Liver (tissue), 9 donors: ENCODE measurements around the gene LHFPL2. TPM values are rescaled to one million over a fixed set of nuclear protein-coding genes. Genes with fewer than 3 reads are reported as not detected.

Experiments
- DNase-seq: peaks from one replicate; pipeline ENCODE4 v3.0.0-alpha.2; 2017; ENCODE audit warnings: low spot score
- H3K27ac ChIP-seq, 2 donors: one replicate each; pipeline ENCODE4 v1.7.0; 2013; ENCODE audit warnings: inconsistent platforms in 2 of 2, low read length in 2 of 2, control low read depth in 1 of 2, low read depth in 1 of 2, mild to moderate bottlenecking in 1 of 2
- H3K27me3 ChIP-seq, 4 donors: one replicate each; pipeline versions ENCODE4 v1.6.1 to v1.7.0; 2013; ENCODE audit warnings: low read length in 3 of 4, inconsistent platforms in 1 of 4, mild to moderate bottlenecking in 1 of 4, moderate library complexity in 1 of 4; ENCODE audit not compliant: control insufficient read depth in 4 of 4, insufficient read depth in 4 of 4
- H3K36me3 ChIP-seq, 4 donors: one replicate each; pipeline versions ENCODE4 v1.6.1 to v1.7.0; 2013; ENCODE audit warnings: low read length in 3 of 4, mild to moderate bottlenecking in 3 of 4, low read depth in 1 of 4, moderate library complexity in 1 of 4; ENCODE audit not compliant: control insufficient read depth in 4 of 4, insufficient read depth in 3 of 4
- H3K4me1 ChIP-seq, 4 donors: one replicate each; pipeline versions ENCODE4 v1.6.1 to v1.7.0; 2013; ENCODE audit warnings: low read length in 3 of 4, mild to moderate bottlenecking in 3 of 4, moderate library complexity in 1 of 4; ENCODE audit not compliant: control insufficient read depth in 4 of 4, insufficient read depth in 4 of 4
- H3K4me3 ChIP-seq, 3 donors: one replicate each; pipeline versions ENCODE4 v1.6.1 to v1.7.0; 2013; ENCODE audit warnings: low read length in 3 of 3, control low read depth in 1 of 3, low read depth in 1 of 3, mild to moderate bottlenecking in 1 of 3
- H3K9ac ChIP-seq, 2 donors: one replicate each; pipeline ENCODE4 v1.7.0; 2013; ENCODE audit warnings: low read length in 2 of 2, mild to moderate bottlenecking in 2 of 2, moderate library complexity in 2 of 2, control low read depth in 1 of 2, low read depth in 1 of 2
- H3K9me3 ChIP-seq, 4 donors: one replicate each; pipeline versions ENCODE4 v1.6.1 to v1.7.0; 2013; ENCODE audit warnings: low read length in 3 of 4; ENCODE audit not compliant: control insufficient read depth in 4 of 4
- ATF3 ChIP-seq: IDR thresholded peaks from 2 replicates; pipeline ENCODE4 v1.6.1; 2016; ENCODE audit warnings: antibody characterized with exemption
- CTCF ChIP-seq: fragments of 150-350 bp; IDR thresholded peaks from 2 replicates; pipeline ENCODE4 v1.5.1; 2017; ENCODE audit warnings: improper control_type of control experiment, low read depth, low read length; ENCODE audit not compliant: missing input control
- EGR1 ChIP-seq, 2 donors: IDR thresholded peaks; 2 replicates each; pipeline ENCODE4 v1.6.1; 2016 to 2018; ENCODE audit warnings: antibody characterized with exemption in 2 of 2, low read depth in 2 of 2
- FOXA1 ChIP-seq: IDR thresholded peaks from 2 replicates; pipeline ENCODE4 v1.6.1; 2016; ENCODE audit warnings: antibody characterized with exemption
- GABPA ChIP-seq, 2 donors: IDR thresholded peaks in 1 of 2; conservative IDR thresholded peaks in 1 of 2; 2 replicates each; pipeline ENCODE4 v1.6.1; 2016; ENCODE audit warnings: antibody characterized with exemption in 2 of 2, mild to moderate bottlenecking in 1 of 2, moderate library complexity in 1 of 2
- HNF4G ChIP-seq: IDR thresholded peaks from 2 replicates; pipeline ENCODE4 v1.6.1; 2016; ENCODE audit warnings: antibody characterized with exemption
- MAX ChIP-seq: IDR thresholded peaks from 2 replicates; pipeline ENCODE4 v1.6.1; 2016; ENCODE audit warnings: antibody characterized with exemption
- NR2F2 ChIP-seq: IDR thresholded peaks from 2 replicates; pipeline ENCODE4 v1.6.1; 2016; ENCODE audit warnings: antibody characterized with exemption
- RAD21 ChIP-seq, 2 donors: IDR thresholded peaks; 2 replicates each; pipeline ENCODE4 v1.6.1; 2016; ENCODE audit warnings: antibody characterized with exemption in 2 of 2, mild to moderate bottlenecking in 2 of 2
- REST ChIP-seq: IDR thresholded peaks from 2 replicates; pipeline ENCODE4 v1.6.1; 2016; ENCODE audit warnings: antibody characterized with exemption, mild to moderate bottlenecking
- RXRA ChIP-seq, 2 donors: IDR thresholded peaks; 2 replicates each; pipeline ENCODE4 v1.6.1; 2017 to 2018; ENCODE audit warnings: antibody characterized with exemption in 2 of 2, mild to moderate bottlenecking in 1 of 2
- SP1 ChIP-seq: IDR thresholded peaks from 2 replicates; pipeline ENCODE4 v1.6.1; 2018; ENCODE audit warnings: antibody characterized with exemption, mild to moderate bottlenecking
- YY1 ChIP-seq: IDR thresholded peaks from 2 replicates; pipeline ENCODE4 v1.6.1; 2016; ENCODE audit warnings: antibody characterized with exemption, mild to moderate bottlenecking
- ZBTB33 ChIP-seq: IDR thresholded peaks from 2 replicates; pipeline ENCODE4 v1.6.1; 2016; ENCODE audit warnings: antibody characterized with exemption
- WGBS: extraction: QIAGEN DNeasy Blood & Tissue Kit; methylation state at CpG from one replicate; pipeline ENCODE4 v1.1.7; 2013; 5-methylcytosine and 5-hydroxymethylcytosine counted together
- polyA plus RNA-seq, 2 donors: library from polyadenylated mRNA; stranded (reverse) in 1 of 2; unstranded in 1 of 2; fragments of 200-250 nt in 1 of 2; fragments of >200 nt in 1 of 2; fragmentation: Nextera tagmentation in 1 of 2; extraction: Ambion mirVana in 1 of 2; gene quantifications; one replicate each; pipeline versions ENCODE4 v1.2.1 to v1.2.3, GENCODE V29; 2013 to 2015
- total RNA-seq, 2 donors: library from RNA; depleted of rRNA; stranded (reverse); fragments of >200 nt; gene quantifications; one replicate each; pipeline ENCODE4 v1.2.3, GENCODE V29; 2014
- donor health status: healthy.
- donor health status: healthy.
- donor health status: healthy.
- donor health status: healthy.
- donor health status: healthy.

The LHFPL2 gene
- total and polyA plus RNA-seq, 4 donors = 1.6 to 9.4 (median 5.6) TPM

GRCh38 chr5:78523314-78524193, 125.0 kb downstream of the LHFPL2 start:
- DNase-seq = no peak
- Histone ChIP-seq H3K9ac (peak overlapping the region in 1 of 2 donors; percentile 16), H3K9me3 (no peaks in the 10 kb centered on the region), H3K27ac (peak overlapping the region; percentile 32 to 36), H3K27me3 (peaks cover 0 to 2% (median 0%) of the 10 kb centered on the region in 4 donors), H3K36me3 (no peaks in the 10 kb centered on the region), H3K4me3 (no peak overlapping the region), H3K4me1 (no peaks in the 10 kb centered on the region)
- peak in 1 of 2 donors; percentile 6 for TF ChIP-seq RXRA (IDR thresholded peaks at IDR 0.05)
- no peak for TF ChIP-seq MAX
- TF ChIP-seq RAD21 (IDR thresholded peaks at IDR 0.05) = peak in 1 of 2 donors; percentile 13
- TF ChIP-seq NR2F2 = peak; percentile 85
- 81% methylated on average over 15 of the region's 15 CpGs for WGBS

GRCh38 chr5:78522476-78523260, 125.9 kb downstream of the LHFPL2 start:
- H3K4me1 ChIP-seq = no peaks in the 10 kb centered on the region
- H3K9ac ChIP-seq = no peak overlapping the region
- no peaks in the 10 kb centered on the region for H3K9me3 ChIP-seq
- H3K27ac ChIP-seq = no peak overlapping the region
- WGBS = 81% methylated on average over 9 of the region's 9 CpGs
- no peaks in the 10 kb centered on the region for H3K36me3 ChIP-seq
- DNase-seq = no peak
- no peak overlapping the region for H3K4me3 ChIP-seq
- TF ChIP-seq REST = no peak
- TF ChIP-seq HNF4G = no peak
- TF ChIP-seq GABPA (IDR thresholded peaks at IDR 0.05 in 1 of 2, conservative IDR thresholded peaks at IDR 0.05 in 1 of 2) = no peak
- no peak for TF ChIP-seq EGR1 (IDR thresholded peaks at IDR 0.05; ENCODE audit: low read depth in 2 of 2)
- TF ChIP-seq SP1 = no peak
- TF ChIP-seq ZBTB33 = no peak
- no peak for TF ChIP-seq CTCF
- no peak for TF ChIP-seq RAD21 (IDR thresholded peaks at IDR 0.05)
- TF ChIP-seq MAX = no peak
- TF ChIP-seq ATF3 = no peak
- TF ChIP-seq NR2F2 = no peak
- TF ChIP-seq FOXA1 = no peak
- TF ChIP-seq YY1 = no peak
- no peaks in the 10 kb centered on the region for H3K27me3 ChIP-seq
